ENCODE results near the gene DIPK1B.

GRCh38 chr9:136745389-136746154 lies 33.2 kb downstream of the DIPK1B start:
- TF ChIP-seq CTCF (IDR thresholded peaks at IDR 0.05) = no peak
- no peak for TF ChIP-seq POLR2AphosphoS5 (IDR thresholded peaks at IDR 0.05)
- no peak for TF ChIP-seq POLR2A (IDR thresholded peaks at IDR 0.05)
